Keratinocyte (primary cell): ENCODE measurements around the gene ZMIZ1.

ENCODE experiments used
- CTCF ChIP-seq, 3 experiments: IDR thresholded peaks in 1 of 3; conservative IDR thresholded peaks in 1 of 3; optimal IDR thresholded peaks in 1 of 3; 2 replicates in 2 of 3; 3 replicates in 1 of 3; pipeline versions ENCODE3 to v1.5.1; 2011; ENCODE audit warnings: low read length in 3 of 3, mild to moderate bottlenecking in 3 of 3, moderate library complexity in 2 of 3, control low read depth in 1 of 3, inconsistent platforms in 1 of 3; ENCODE audit not compliant: insufficient read depth in 2 of 3; ENCODE audit errors: extremely low read depth in 1 of 3
- EZH2 ChIP-seq: IDR thresholded peaks from one replicate; pipeline ENCODE4 v1.6.1; 2012; ENCODE audit warnings: inconsistent platforms, mild to moderate bottlenecking, low read length, moderate library complexity

GRCh38 chr10:79063661-79064492, 4.9 kb upstream of the ZMIZ1 start:
- no peak for TF ChIP-seq CTCF (optimal IDR thresholded peaks at IDR 0.05 in 1 of 3, IDR thresholded peaks at IDR 0.05 in 1 of 3, conservative IDR thresholded peaks at IDR 0.05 in 1 of 3; ENCODE audit: extremely low read depth in 1 of 3, insufficient read depth in 2 of 3, low read length in 3 of 3)
- no peak for TF ChIP-seq EZH2
